ENCODE data around the gene SCRT2. TPM values are rescaled to one million over a fixed set of nuclear protein-coding genes. Genes with fewer than 3 reads are reported as not detected.

Gene SCRT2
- polyA plus RNA-seq, 3 donors from 2014 or later: not detected

- DNase-seq: no peak
- no peaks in the 10 kb centered on the region for H3K36me3 Mint-ChIP-seq
- no peaks in the 10 kb centered on the region for H3K9me3 Mint-ChIP-seq
- H3K4me3 Mint-ChIP-seq: no peak overlapping the region
- no peak overlapping the region for H3K27ac Mint-ChIP-seq
- peaks cover 0 to 2% of the 10 kb centered on the region in 2 donors for H3K4me1 Mint-ChIP-seq
- peaks cover 0 to 5% (median 3%) of the 10 kb centered on the region in 3 donors for H3K27me3 Mint-ChIP-seq (ENCODE audit: low read depth in 3 of 3)
These were observed 39.7 kb downstream of the SCRT2 start for GRCh38 chr20:635893-636338.

GRCh38 chr20:635028-635892, 40.3 kb downstream of the SCRT2 start:
- Mint-ChIP-seq H3K27me3 (ENCODE audit: low read depth in 3 of 3) (peaks cover 0 to 5% (median 3%) of the 10 kb centered on the region in 3 donors), H3K4me3 (no peak overlapping the region), H3K36me3 (no peaks in the 10 kb centered on the region), H3K27ac (no peak overlapping the region), H3K9me3 (no peaks in the 10 kb centered on the region), H3K4me1 (no peaks in the 10 kb centered on the region)
- no peak for DNase-seq

GRCh38 chr20:634148-634925, 41.3 kb downstream of the SCRT2 start:
- Mint-ChIP-seq H3K4me3 (no peak overlapping the region), H3K27ac (peak overlapping the region in 1 of 6 donors; percentile 19), H3K27me3 (ENCODE audit: low read depth in 3 of 3) (peaks cover 0 to 5% (median 5%) of the 10 kb centered on the region in 3 donors), H3K4me1 (no peaks in the 10 kb centered on the region), H3K36me3 (no peaks in the 10 kb centered on the region), H3K9me3 (no peaks in the 10 kb centered on the region)
- no peak for DNase-seq

- Mint-ChIP-seq H3K27me3 (ENCODE audit: low read depth in 3 of 3) (peaks cover 1 to 3% (median 2%) of the 10 kb centered on the region in 3 donors), H3K4me3 (no peak overlapping the region), H3K27ac (no peak overlapping the region), H3K4me1 (no peaks in the 10 kb centered on the region), H3K9me3 (no peaks in the 10 kb centered on the region), H3K36me3 (no peaks in the 10 kb centered on the region)
- no peak for DNase-seq
These were observed 44.5 kb downstream of the SCRT2 start for GRCh38 chr20:631101-631500.

GRCh38 chr20:626579-626978, 49.0 kb downstream of the SCRT2 start:
- Mint-ChIP-seq H3K27ac (no peak overlapping the region), H3K27me3 (ENCODE audit: low read depth in 3 of 3) (peaks cover 0 to 7% (median 6%) of the 10 kb centered on the region in 3 donors), H3K4me3 (no peak overlapping the region), H3K9me3 (no peaks in the 10 kb centered on the region), H3K4me1 (no peaks in the 10 kb centered on the region), H3K36me3 (no peaks in the 10 kb centered on the region)
- DNase-seq: no peak

- H3K4me1 Mint-ChIP-seq: no peaks in the 10 kb centered on the region
These were observed 50.2 kb downstream of the SCRT2 start for GRCh38 chr20:625360-625932.

GRCh38 chr20:623704-624103, 51.9 kb downstream of the SCRT2 start:
- H3K4me1 Mint-ChIP-seq: no peaks in the 10 kb centered on the region
- no peak overlapping the region for H3K4me3 Mint-ChIP-seq
- DNase-seq: no peak
- H3K36me3 Mint-ChIP-seq: no peaks in the 10 kb centered on the region
- no peak overlapping the region for H3K27ac Mint-ChIP-seq
- H3K9me3 Mint-ChIP-seq: no peaks in the 10 kb centered on the region
- H3K27me3 Mint-ChIP-seq (ENCODE audit: low read depth in 3 of 3): peaks cover 3 to 11% (median 7%) of the 10 kb centered on the region in 3 donors

More at GRCh38 chr20:625360-625932, 50.2 kb downstream of the SCRT2 start:
- no peaks in the 10 kb centered on the region for H3K9me3 Mint-ChIP-seq
- DNase-seq: no peak
- no peaks in the 10 kb centered on the region for H3K36me3 Mint-ChIP-seq
- H3K27ac Mint-ChIP-seq: no peak overlapping the region
- H3K4me3 Mint-ChIP-seq: no peak overlapping the region
- peaks cover 0 to 9% (median 6%) of the 10 kb centered on the region in 3 donors for H3K27me3 Mint-ChIP-seq (ENCODE audit: low read depth in 3 of 3)

GRCh38 chr20:623021-623420, 52.6 kb downstream of the SCRT2 start:
- Mint-ChIP-seq H3K4me3 (no peak overlapping the region), H3K36me3 (no peaks in the 10 kb centered on the region), H3K27ac (no peak overlapping the region), H3K4me1 (no peaks in the 10 kb centered on the region), H3K27me3 (ENCODE audit: low read depth in 3 of 3) (peaks cover 3 to 12% (median 7%) of the 10 kb centered on the region in 3 donors), H3K9me3 (no peaks in the 10 kb centered on the region)
- DNase-seq: no peak

GRCh38 chr20:622161-622560, 53.4 kb downstream of the SCRT2 start:
- Mint-ChIP-seq H3K27ac (no peak overlapping the region), H3K27me3 (ENCODE audit: low read depth in 3 of 3) (peaks cover 3 to 14% (median 9%) of the 10 kb centered on the region in 3 donors), H3K36me3 (no peaks in the 10 kb centered on the region), H3K4me1 (no peaks in the 10 kb centered on the region), H3K9me3 (peaks cover 0 to 2% (median 0%) of the 10 kb centered on the region in 6 donors), H3K4me3 (no peak overlapping the region)
- no peak for DNase-seq

GRCh38 chr20:621125-621756, 54.4 kb downstream of the SCRT2 start:
- Mint-ChIP-seq H3K9me3 (peaks cover 0 to 2% (median 0%) of the 10 kb centered on the region in 6 donors), H3K27ac (no peak overlapping the region), H3K4me1 (no peaks in the 10 kb centered on the region), H3K4me3 (no peak overlapping the region), H3K27me3 (ENCODE audit: low read depth in 3 of 3) (peaks cover 3 to 14% (median 9%) of the 10 kb centered on the region in 3 donors), H3K36me3 (no peaks in the 10 kb centered on the region)
- DNase-seq: no peak

- peaks cover 3 to 9% (median 8%) of the 10 kb centered on the region in 3 donors for H3K27me3 Mint-ChIP-seq (ENCODE audit: low read depth in 3 of 3)
- H3K9me3 Mint-ChIP-seq: peaks cover 0 to 2% (median 0%) of the 10 kb centered on the region in 6 donors
- no peaks in the 10 kb centered on the region for H3K36me3 Mint-ChIP-seq
- H3K4me1 Mint-ChIP-seq: no peaks in the 10 kb centered on the region
- H3K27ac Mint-ChIP-seq: no peak overlapping the region
- DNase-seq: no peak
- H3K4me3 Mint-ChIP-seq: no peak overlapping the region
These were observed 55.4 kb downstream of the SCRT2 start for GRCh38 chr20:620246-620645.

- Mint-ChIP-seq H3K27ac (peak overlapping the region in 1 of 6 donors; percentile 12), H3K4me1 (no peaks in the 10 kb centered on the region), H3K36me3 (no peaks in the 10 kb centered on the region), H3K27me3 (ENCODE audit: low read depth in 3 of 3) (peaks cover 3 to 9% (median 9%) of the 10 kb centered on the region in 3 donors), H3K4me3 (no peak overlapping the region), H3K9me3 (peaks cover 0 to 2% (median 0%) of the 10 kb centered on the region in 6 donors)
- DNase-seq: no peak
These were observed 56.6 kb downstream of the SCRT2 start for GRCh38 chr20:618980-619379.

GRCh38 chr20:617934-618690, 57.5 kb downstream of the SCRT2 start:
- Mint-ChIP-seq H3K36me3 (no peaks in the 10 kb centered on the region), H3K4me1 (no peaks in the 10 kb centered on the region), H3K4me3 (no peak overlapping the region), H3K9me3 (peaks cover 0 to 2% (median 0%) of the 10 kb centered on the region in 6 donors), H3K27ac (no peak overlapping the region), H3K27me3 (ENCODE audit: low read depth in 3 of 3) (peaks cover 5 to 11% (median 9%) of the 10 kb centered on the region in 3 donors)
- DNase-seq: no peak

Data from immature natural killer cell (primary cell).